Endothelial cell of umbilical vein (primary cell): ENCODE measurements around the gene APC2. TPM values are rescaled to one million over a fixed set of nuclear protein-coding genes. Genes with fewer than 3 reads are reported as not detected.
A peak's percentile ranks its signal among the peaks of the same experiment; 100 is the strongest.

ENCODE experiments used
- BruUV-seq: library from RNA; stranded (reverse); fragments of 400-500 nt; replicated peaks from 2 replicates; lab custom pipeline; 2021; lab: Mats Ljungman, UMichigan
- CTCF ChIA-PET: fragments of 300-600, 350-600 bp; sonication (Branson Sonifier 250); formaldehyde crosslinking; loops from one replicate; lab custom pipeline; 2021; ENCODE audit warnings: antibody characterized with exemption, inconsistent platforms; lab: Charles Lee
- POLR2A ChIA-PET: fragments of 300-600, 350-600 bp; sonication (Branson Sonifier 250); formaldehyde crosslinking; loops from one replicate; lab custom pipeline; 2021; ENCODE audit warnings: antibody characterized with exemption, inconsistent platforms; lab: Charles Lee
- DNase-seq: peaks from one replicate; pipeline ENCODE4 v3.0.0-alpha.2; 2011; ENCODE audit warnings: low read depth, low spot score
- FAIRE-seq: peaks from 2 replicates; lab custom pipeline; 2011; peaks lifted over from hg19 to GRCh38; lab: Jason Lieb, UNC
- H2AFZ ChIP-seq: 2 replicates; pipeline ENCODE4 v1.6.0; 2012; ENCODE audit warnings: low read depth, low read length, control low read depth, inconsistent platforms
- H3K27ac ChIP-seq: 2 replicates; pipeline ENCODE4 v1.5.1; 2011; ENCODE audit warnings: low read depth, mild to moderate bottlenecking, control low read depth, low read length, moderate library complexity; ENCODE audit not compliant: insufficient read depth
- H3K27me3 ChIP-seq, 2 experiments: 2 replicates each; pipeline versions ENCODE4 v1.6.0 to v1.6.1; 2011; ENCODE audit warnings: low read length in 2 of 2, mixed read lengths in 1 of 2; ENCODE audit not compliant: control insufficient read depth in 2 of 2, insufficient read depth in 2 of 2
- H3K36me3 ChIP-seq, 2 experiments: 2 replicates in 1 of 2; 3 replicates in 1 of 2; pipeline ENCODE4 v1.5.1; 2011; ENCODE audit warnings: low read length in 2 of 2, mild to moderate bottlenecking in 1 of 2, moderate library complexity in 1 of 2; ENCODE audit not compliant: control insufficient read depth in 2 of 2, insufficient read depth in 2 of 2; ENCODE audit errors: extremely low read depth in 1 of 2
- H3K4me1 ChIP-seq: 3 replicates; pipeline ENCODE4 v1.5.1; 2011; ENCODE audit warnings: mild to moderate bottlenecking, low read length; ENCODE audit not compliant: control insufficient read depth, insufficient read depth; ENCODE audit errors: extremely low read depth
- H3K4me2 ChIP-seq: 2 replicates; pipeline ENCODE4 v1.6.1; 2011; ENCODE audit warnings: low read length, control low read depth, mixed read lengths; ENCODE audit not compliant: insufficient read depth
- H3K4me3 ChIP-seq, 3 experiments: fragments of 200-600 bp in 1 of 3; sonication (generic), shearing (Covaris generic) in 1 of 3; replicated peaks in 1 of 3; 2 replicates each; pipeline ENCODE4 v1.5.1; 2011 to 2016; ENCODE audit warnings: control low read depth in 3 of 3, low read length in 3 of 3, mild to moderate bottlenecking in 2 of 3, inconsistent platforms in 1 of 3, low read depth in 1 of 3, moderate library complexity in 1 of 3; ENCODE audit not compliant: insufficient read depth in 1 of 3
- H3K79me2 ChIP-seq: 2 replicates; pipeline ENCODE4 v1.6.0; 2012; ENCODE audit warnings: low read length, inconsistent platforms; ENCODE audit not compliant: control insufficient read depth, insufficient read depth
- H3K9ac ChIP-seq: replicated peaks from 2 replicates; pipeline ENCODE3; 2011; ENCODE audit warnings: low read length, control low read depth; ENCODE audit not compliant: insufficient read depth; ENCODE audit errors: extremely low read depth
- H3K9me1 ChIP-seq: replicated peaks from 3 replicates; pipeline ENCODE4 v1.6.0; 2011; ENCODE audit warnings: mild to moderate bottlenecking, low read length; ENCODE audit not compliant: control insufficient read depth, insufficient read depth; ENCODE audit errors: extremely low read depth
- H3K9me3 ChIP-seq: replicated peaks from 2 replicates; pipeline ENCODE4 v1.5.1; 2012; ENCODE audit warnings: low read length, inconsistent platforms; ENCODE audit not compliant: control insufficient read depth, insufficient read depth
- H4K20me1 ChIP-seq: replicated peaks from 2 replicates; pipeline ENCODE3; 2011; ENCODE audit warnings: mild to moderate bottlenecking, low read length; ENCODE audit not compliant: control insufficient read depth, insufficient read depth; ENCODE audit errors: extremely low read depth
- CTCF ChIP-seq, 2 donors: IDR thresholded peaks; 1 replicate in 1 of 2; 2 replicates in 1 of 2; pipeline ENCODE4 v1.5.1; 2011; ENCODE audit warnings: low read length in 2 of 2, mild to moderate bottlenecking in 2 of 2, moderate library complexity in 2 of 2, control low read depth in 1 of 2, inconsistent platforms in 1 of 2, low read depth in 1 of 2; ENCODE audit not compliant: insufficient read depth in 1 of 2; ENCODE audit errors: extremely low read depth in 1 of 2
- EZH2 ChIP-seq: IDR thresholded peaks from 2 replicates; pipeline ENCODE4 v1.6.1; 2012; ENCODE audit warnings: borderline replicate concordance, low read depth, mild to moderate bottlenecking, moderate library complexity, low read length, inconsistent platforms; ENCODE audit not compliant: severe bottlenecking
- GATA2 ChIP-seq: IDR thresholded peaks from 2 replicates; pipeline ENCODE4 v1.7.0; 2011; ENCODE audit warnings: low read depth, mild to moderate bottlenecking, moderate library complexity, mixed read lengths, low read length; ENCODE audit not compliant: insufficient read length, insufficient read depth
- JUN ChIP-seq: IDR thresholded peaks from 2 replicates; pipeline ENCODE4 v1.6.1; 2011; ENCODE audit warnings: borderline replicate concordance, low read depth; ENCODE audit not compliant: insufficient read length, insufficient read depth
- MAX ChIP-seq: IDR thresholded peaks from 2 replicates; pipeline ENCODE4 v1.6.1; 2011; ENCODE audit not compliant: insufficient read depth, insufficient read length
- MYC ChIP-seq: IDR thresholded peaks from one replicate; pipeline ENCODE4 v1.6.1; 2011; ENCODE audit warnings: mild to moderate bottlenecking, low read depth, low read length
- POLR2A ChIP-seq: IDR thresholded peaks from 2 replicates; pipeline ENCODE4 v1.6.1; 2012; ENCODE audit warnings: low read depth, mild to moderate bottlenecking, control low read depth, low read length
- dilution Hi-C: fragments of 300-500 bp; cut with MboI; formaldehyde crosslinking; loops from one replicate; pipeline ENCODE4 v1.15.0; 2019; ENCODE audit warnings: low sequenced_read_pairs; ENCODE audit not compliant: extremely low pct_ligation_motif_present
- intact Hi-C: fragments of 100-400 bp; cut with micrococcal nuclease; formaldehyde crosslinking; loops from one replicate; pipeline ENCODE4 v1.10.0; 2022
- polyA plus RNA-seq, 4 experiments: library from polyadenylated mRNA; depleted of rRNA in 3 of 4; stranded (reverse) in 3 of 4; unstranded in 1 of 4; fragments of >200 nt; gene quantifications; 2 replicates each; pipeline versions ENCODE4 v1.2.1 to v1.2.3, GENCODE V29; 2011 to 2012; ENCODE audit warnings: missing spikeins in 1 of 4
- total RNA-seq: library from RNA; stranded (reverse); gene quantifications from 2 replicates; pipeline ENCODE4 v1.2.3, GENCODE V29; 2021

APC2 gene
- total and polyA plus RNA-seq, 2 donors (not counting 3 experiments of a cell fraction or from before 2014, with no cell fraction given): 0.01 to 0.04 TPM

- Histone ChIP-seq H3K9me3 (no peaks in the 10 kb centered on the region), H3K36me3 (no peaks in the 10 kb centered on the region), H3K4me2 (peak overlapping the region; percentile 73), H3K4me1 (peaks cover 26% of the 10 kb centered on the region), H2AFZ (peak overlapping the region; percentile 71), H3K9me1 (no peaks in the 10 kb centered on the region), H4K20me1 (no peaks in the 10 kb centered on the region), H3K27me3 (no peaks in the 10 kb centered on the region), H3K27ac (peak overlapping the region; percentile 42), H3K79me2 (peaks cover 44% of the 10 kb centered on the region), H3K4me3 (peak overlapping the region; percentile 53 to 61 (median 57)), H3K9ac (peak overlapping the region; percentile 64)
- TF ChIP-seq GATA2 (no peak), JUN (no peak), MYC (peak; percentile 52), POLR2A (peak; percentile 81), EZH2 (no peak), CTCF (IDR thresholded peaks at IDR 0.05; ENCODE audit: extremely low read depth in 1 of 2, insufficient read depth in 1 of 2, low read depth in 1 of 2, low read length in 2 of 2) (peak in 1 of 2 donors; percentile 55), MAX (peak; percentile 90)
- FAIRE-seq: peak; percentile 93
- POLR2A ChIA-PET: no interaction called here
- TSS peak; percentile 70 for BruUV-seq
- CTCF ChIA-PET: no interaction called here
- intact Hi-C loops: loop anchor here (1.0 to 10.0 kb wide), 4 partner anchors 24 to 188 kb away; partner anchors contain the start of genes MBD3, NDUFS7 and RPS15
- DNase-seq: peak; percentile 99
- dilution Hi-C loops: no loop called here
Measured at GRCh38 chr19:1406774-1407527, 43.0 kb upstream of the APC2 start.
